Cardiac muscle cell (in vitro differentiated cells and primary cell): ENCODE data around the gene WDR20. TPM values are rescaled to one million over a fixed set of nuclear protein-coding genes. Genes with fewer than 3 reads are reported as not detected.
"Not testable (repeated sequence)": the region's sequence is repeated elsewhere in the genome, so short reads cannot be mapped to it uniquely, and the experiment has no call there.

Experiments used
- DNase-seq, 2 donors: peaks; one replicate each; pipeline versions ENCODE4 v3.0.0 to v3.0.0-alpha.2; 2010 to 2017; ENCODE audit warnings: low read depth in 1 of 2, low spot score in 1 of 2
- H3K27ac ChIP-seq: fragments of 200-600 bp; sonication (generic); 2 replicates; pipeline ENCODE4 v1.5.1; 2016
- H3K27me3 ChIP-seq: fragments of 200-600 bp; sonication (generic); 2 replicates; pipeline ENCODE4 v1.6.0; 2016; ENCODE audit warnings: control low read depth
- H3K36me3 ChIP-seq: fragments of 200-600 bp; sonication (generic); 2 replicates; pipeline ENCODE4 v1.5.1; 2016; ENCODE audit warnings: control low read depth
- H3K4me1 ChIP-seq: fragments of 200-600 bp; sonication (generic); 2 replicates; pipeline ENCODE4 v1.8.1; 2017; ENCODE audit warnings: low read depth, mild to moderate bottlenecking, mixed run types
- H3K4me3 ChIP-seq: fragments of 200-600 bp; sonication (generic); 2 replicates; pipeline ENCODE4 v1.5.1; 2016; ENCODE audit warnings: mild to moderate bottlenecking
- H3K9me3 ChIP-seq: fragments of 200-600 bp; sonication (generic); 2 replicates; pipeline ENCODE4 v1.5.1; 2017; ENCODE audit warnings: low read depth, mild to moderate bottlenecking, control low read depth
- polyA plus RNA-seq: library from polyadenylated mRNA; unstranded; fragments of >200 nt; fragmentation: Nextera tagmentation; extraction: Ambion mirVana; gene quantifications from 2 replicates; pipeline ENCODE4 v1.2.1, GENCODE V29; 2016
- total RNA-seq: library from RNA; depleted of rRNA; stranded (reverse); fragments of >200 nt; gene quantifications from 2 replicates; pipeline ENCODE4 v1.2.3, GENCODE V29; 2016
- TF ChIP-seq, protein P1 (sequence below): IDR thresholded peaks from 2 replicates; pipeline ENCODE4 v1.5.1; 2012; ENCODE audit warnings: low read depth, mild to moderate bottlenecking, low read length

WDR20 gene
- total and polyA plus RNA-seq, 2 experiments from 2014 or later: 20.5 to 27.0 TPM

DNA sequence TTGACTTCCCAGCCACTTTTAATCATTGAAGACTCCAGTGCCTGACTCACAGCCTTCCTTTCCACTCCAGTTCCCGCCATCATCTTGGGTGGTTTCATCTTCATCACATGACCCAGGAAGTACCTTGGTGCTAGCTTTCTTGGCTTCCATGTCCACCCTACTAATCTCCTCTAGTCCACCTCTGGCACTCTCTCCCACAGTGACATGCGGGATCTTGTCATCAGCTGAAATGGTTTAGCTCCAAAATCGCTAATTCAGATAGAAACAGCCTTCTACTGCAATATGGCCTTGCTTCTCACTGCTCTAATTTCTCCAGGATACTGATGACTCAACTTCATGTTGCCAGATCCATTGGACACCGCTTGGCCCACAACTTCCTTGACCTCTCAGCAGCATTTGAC lies 24.5 kb downstream of the WDR20 start:
- peak in 1 of 2 donors; percentile 52 for DNase-seq
- TF ChIP-seq, protein P1, sequence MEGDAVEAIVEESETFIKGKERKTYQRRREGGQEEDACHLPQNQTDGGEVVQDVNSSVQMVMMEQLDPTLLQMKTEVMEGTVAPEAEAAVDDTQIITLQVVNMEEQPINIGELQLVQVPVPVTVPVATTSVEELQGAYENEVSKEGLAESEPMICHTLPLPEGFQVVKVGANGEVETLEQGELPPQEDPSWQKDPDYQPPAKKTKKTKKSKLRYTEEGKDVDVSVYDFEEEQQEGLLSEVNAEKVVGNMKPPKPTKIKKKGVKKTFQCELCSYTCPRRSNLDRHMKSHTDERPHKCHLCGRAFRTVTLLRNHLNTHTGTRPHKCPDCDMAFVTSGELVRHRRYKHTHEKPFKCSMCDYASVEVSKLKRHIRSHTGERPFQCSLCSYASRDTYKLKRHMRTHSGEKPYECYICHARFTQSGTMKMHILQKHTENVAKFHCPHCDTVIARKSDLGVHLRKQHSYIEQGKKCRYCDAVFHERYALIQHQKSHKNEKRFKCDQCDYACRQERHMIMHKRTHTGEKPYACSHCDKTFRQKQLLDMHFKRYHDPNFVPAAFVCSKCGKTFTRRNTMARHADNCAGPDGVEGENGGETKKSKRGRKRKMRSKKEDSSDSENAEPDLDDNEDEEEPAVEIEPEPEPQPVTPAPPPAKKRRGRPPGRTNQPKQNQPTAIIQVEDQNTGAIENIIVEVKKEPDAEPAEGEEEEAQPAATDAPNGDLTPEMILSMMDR: no peak
- Histone ChIP-seq H3K9me3 (no peaks in the 10 kb centered on the region), H3K27me3 (no peaks in the 10 kb centered on the region), H3K36me3 (no peaks in the 10 kb centered on the region), H3K4me3 (no peak overlapping the region), H3K27ac (no peak overlapping the region), H3K4me1 (peaks cover 19% of the 10 kb centered on the region)

DNA sequence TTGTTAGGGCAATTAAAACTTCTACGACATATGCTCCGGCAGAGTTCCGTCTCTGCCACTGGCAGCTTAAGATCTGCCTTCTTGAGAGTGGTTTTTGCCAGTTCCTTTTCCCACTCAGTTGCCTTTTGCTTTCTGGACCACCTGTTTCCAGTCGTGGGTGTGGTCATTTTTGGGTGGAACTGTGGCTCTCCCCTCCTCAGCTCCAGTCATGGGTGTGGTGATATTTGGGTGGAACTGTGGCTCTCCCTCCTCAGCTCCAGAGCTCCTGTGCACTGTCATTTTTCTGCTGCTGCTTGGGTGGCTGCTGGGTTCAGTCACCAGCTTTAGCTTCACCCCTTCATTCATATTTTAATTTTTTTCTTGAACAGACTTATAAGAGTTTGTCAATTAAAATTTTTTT lies 25.3 kb downstream of the WDR20 start:
- TF ChIP-seq, protein P1: no peak
- no peaks in the 10 kb centered on the region for H3K9me3 ChIP-seq
- H3K4me1 ChIP-seq: peaks cover 19% of the 10 kb centered on the region
- no peak overlapping the region for H3K27ac ChIP-seq
- H3K4me3 ChIP-seq: no peak overlapping the region
- H3K27me3 ChIP-seq: no peaks in the 10 kb centered on the region
- H3K36me3 ChIP-seq: no peaks in the 10 kb centered on the region
- no peak for DNase-seq

DNA sequence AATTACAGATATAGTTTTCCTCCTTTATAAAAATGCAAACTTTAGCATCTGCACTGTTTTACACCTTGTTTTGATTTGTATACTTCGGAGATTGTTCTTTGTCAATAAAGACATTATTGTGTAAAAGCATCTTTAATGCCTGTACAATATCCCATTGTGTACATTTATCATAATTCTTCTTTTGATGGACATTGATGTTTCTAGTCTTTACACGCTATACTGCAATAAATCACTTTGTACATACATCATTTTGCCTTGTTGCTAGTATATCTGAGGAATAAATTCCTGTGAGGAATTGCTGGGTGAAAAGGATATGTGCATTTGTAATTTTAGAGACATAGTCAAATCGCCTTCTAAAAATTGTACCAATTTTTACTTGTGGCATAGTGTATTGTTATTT lies 30.4 kb downstream of the WDR20 start:
- no peaks in the 10 kb centered on the region for H3K27me3 ChIP-seq
- no peak overlapping the region for H3K4me3 ChIP-seq
- peaks cover 28% of the 10 kb centered on the region for H3K4me1 ChIP-seq
- H3K27ac ChIP-seq: no peak overlapping the region
- TF ChIP-seq, protein P1: no peak
- no peak for DNase-seq
- H3K36me3 ChIP-seq: no peaks in the 10 kb centered on the region
- no peaks in the 10 kb centered on the region for H3K9me3 ChIP-seq

DNA sequence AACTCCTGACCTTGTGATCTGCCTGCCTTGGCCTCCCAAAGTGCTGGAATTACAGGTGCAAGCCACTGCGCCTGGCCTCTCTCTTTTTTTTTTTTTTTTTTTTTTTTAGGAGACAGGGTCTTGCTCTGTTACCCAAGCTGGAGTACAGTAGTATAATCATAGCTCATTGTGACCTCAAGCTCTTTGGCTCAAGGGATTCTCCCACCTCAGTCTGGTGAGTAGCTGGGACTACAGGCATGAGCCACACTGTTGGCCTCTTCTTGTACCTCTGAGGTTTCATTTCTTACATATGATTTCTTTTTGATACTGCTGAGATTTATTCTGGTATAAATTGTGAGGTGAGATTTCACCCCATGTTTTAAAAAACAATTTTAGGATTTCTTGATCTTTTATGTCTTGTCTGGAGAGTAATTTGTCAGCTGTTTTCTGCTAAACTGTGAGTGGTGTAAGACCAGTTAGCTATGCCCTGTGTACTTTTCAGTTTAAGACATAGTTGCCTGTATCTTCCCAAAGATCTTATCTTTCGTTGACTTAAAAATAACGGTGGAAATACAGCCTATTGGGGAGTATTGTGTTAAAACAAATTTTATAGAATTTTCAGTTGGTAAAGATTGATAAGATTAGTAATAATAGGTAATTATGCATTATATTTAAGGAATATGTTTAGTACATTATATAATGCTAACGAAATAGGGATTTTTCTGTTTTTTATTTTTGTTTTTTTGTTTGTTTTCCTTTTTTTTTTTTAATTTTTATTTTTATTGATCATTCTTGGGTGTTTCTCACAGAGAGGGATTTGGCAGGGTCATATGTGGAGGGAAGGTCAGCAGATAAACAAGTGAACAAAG lies 31.7 kb downstream of the WDR20 start:
- H3K27ac ChIP-seq: peak overlapping the region; percentile 58

DNA sequence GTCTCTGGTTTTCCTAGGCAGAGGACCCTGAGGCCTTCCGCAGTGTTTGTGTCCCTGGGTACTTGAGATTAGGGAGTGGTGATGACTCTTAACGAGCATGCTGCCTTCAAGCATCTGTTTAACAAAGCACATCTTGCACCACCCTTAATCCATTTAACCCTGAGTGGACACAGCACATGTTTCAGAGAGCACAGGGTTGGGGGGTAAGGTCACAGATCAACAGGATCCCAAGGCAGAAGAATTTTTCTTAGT lies 32.2 kb downstream of the WDR20 start:
- H3K36me3 ChIP-seq, H3K27ac ChIP-seq, H3K27me3 ChIP-seq, DNase-seq, H3K4me3 ChIP-seq, H3K9me3 ChIP-seq: not testable (repeated sequence)
- peaks cover 18% of the 10 kb centered on the region for H3K4me1 ChIP-seq

More for the DNA sequence above, 31.7 kb downstream of the WDR20 start:
- no peak for DNase-seq
- Histone ChIP-seq H3K9me3 (no peaks in the 10 kb centered on the region), H3K4me3 (no peak overlapping the region), H3K36me3 (no peaks in the 10 kb centered on the region), H3K4me1 (peaks cover 22% of the 10 kb centered on the region), H3K27me3 (no peaks in the 10 kb centered on the region)
- TF ChIP-seq, protein P1: no peak

DNA sequence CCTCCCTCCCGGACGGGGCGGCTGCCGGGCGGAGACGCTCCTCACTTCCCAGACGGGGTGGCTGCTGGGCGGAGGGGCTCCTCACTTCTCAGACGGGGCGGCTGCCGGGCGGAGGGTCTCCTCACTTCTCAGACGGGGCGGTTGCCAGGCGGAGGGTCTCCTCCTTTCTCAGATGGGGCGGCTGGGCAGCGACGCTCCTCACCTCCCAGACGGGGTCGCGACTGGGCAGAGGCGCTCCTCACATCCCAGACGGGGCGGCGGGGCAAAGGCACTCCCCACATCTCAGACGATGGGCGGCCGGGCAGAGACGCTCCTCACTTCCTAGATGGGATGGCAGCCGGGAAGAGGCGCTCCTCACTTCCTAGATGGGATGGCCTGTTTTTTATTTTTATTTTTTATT lies 33.0 kb downstream of the WDR20 start:
- not testable (repeated sequence) for DNase-seq, H3K27ac ChIP-seq, H3K4me3 ChIP-seq, H3K9me3 ChIP-seq, H3K27me3 ChIP-seq, H3K36me3 ChIP-seq
- H3K4me1 ChIP-seq: peaks cover 23% of the 10 kb centered on the region
